Skin of body (tissue), 2 donors: ENCODE data around the gene ANKRD31. TPM values are rescaled to one million over a fixed set of nuclear protein-coding genes. Genes with fewer than 3 reads are reported as not detected.

Experiments
- DNase-seq: peaks from one replicate; lab custom pipeline; 2025; lab: John Stamatoyannopoulos, UW
- total RNA-seq: library from RNA; depleted of rRNA; stranded (reverse); fragments of >200 nt; gene quantifications from one replicate; pipeline ENCODE4 v1.2.3, GENCODE V29; 2014

ANKRD31 gene
- total RNA-seq, 1 donor from 2014 or later: 0.30 TPM

DNA sequence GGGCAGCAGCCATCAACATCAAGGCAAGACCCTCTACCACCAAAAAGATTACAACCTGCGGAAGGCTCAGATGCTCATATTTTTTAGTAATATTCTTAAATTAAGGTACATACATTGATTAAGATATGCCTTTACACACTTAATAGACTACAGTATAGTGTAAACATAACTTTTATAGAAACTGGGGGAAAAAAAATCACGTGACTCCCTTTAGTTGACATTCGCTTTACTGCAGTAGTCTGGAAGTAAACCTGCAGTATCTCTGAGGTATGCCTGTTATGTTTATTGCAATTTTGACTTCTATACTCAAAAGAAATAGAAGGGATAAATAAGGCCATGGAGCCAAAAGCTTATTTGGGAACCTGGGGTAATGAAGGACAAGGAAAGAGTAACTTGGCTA is 169.2 kb downstream of the ANKRD31 start:
- DNase-seq: no peak

DNA sequence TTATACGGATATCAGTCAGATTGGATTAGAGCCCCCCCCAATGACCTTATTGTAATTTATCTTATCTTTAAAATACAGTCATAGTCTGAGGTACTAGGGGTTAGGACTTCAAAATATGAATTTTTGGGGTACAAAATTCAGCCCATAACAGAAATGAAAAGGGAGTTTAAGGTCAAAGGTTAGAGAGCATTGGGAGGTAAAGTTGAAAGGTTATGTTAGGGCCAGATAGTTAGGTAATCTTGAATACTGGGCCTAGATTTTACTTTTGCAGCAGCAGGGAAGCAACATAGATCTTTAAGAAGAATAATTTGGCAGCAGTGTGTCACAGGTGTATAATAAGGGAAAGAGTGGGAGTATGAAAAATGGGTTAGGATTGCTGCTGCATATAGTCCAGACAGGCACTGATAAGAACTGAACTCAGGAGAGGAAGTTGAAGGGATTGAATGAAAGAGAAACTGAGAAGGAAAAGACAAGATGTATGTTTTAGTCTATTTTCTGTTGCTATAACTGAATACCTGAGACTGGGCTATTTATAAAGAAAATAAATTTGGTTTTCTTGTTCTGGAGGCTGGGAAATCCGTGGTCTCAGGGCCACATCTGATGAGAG is 173.7 kb downstream of the ANKRD31 start:
- no peak for DNase-seq

DNA sequence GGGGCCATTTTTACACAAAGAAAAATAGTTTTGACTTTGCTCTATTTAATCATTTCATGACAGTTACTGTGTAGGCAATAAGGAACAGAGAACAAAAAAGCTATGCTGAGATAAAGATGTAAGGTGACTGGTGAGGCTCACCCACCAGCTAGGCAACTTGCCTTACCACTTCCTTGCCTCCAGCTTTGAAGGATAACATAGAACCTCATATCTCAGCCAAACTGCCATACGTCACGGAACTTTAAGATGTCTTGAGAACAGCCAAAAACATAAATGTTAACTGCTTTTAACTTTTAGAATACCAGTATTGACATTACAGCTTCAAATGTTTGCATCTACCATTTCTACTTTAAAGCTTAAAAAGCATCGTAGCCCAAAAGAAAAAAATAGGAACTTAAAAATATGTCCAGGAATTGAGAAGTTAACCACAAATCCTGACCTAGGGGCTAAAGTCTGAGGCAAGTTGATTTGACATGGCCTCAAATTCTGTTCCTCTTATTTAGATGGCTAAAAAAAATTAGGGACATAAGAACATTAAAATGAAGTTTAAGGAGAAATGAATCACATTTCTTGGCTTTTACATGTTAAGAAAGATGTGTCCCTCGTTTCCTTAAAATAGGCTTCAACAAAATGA is 176.6 kb downstream of the ANKRD31 start:
- no peak for DNase-seq

DNA sequence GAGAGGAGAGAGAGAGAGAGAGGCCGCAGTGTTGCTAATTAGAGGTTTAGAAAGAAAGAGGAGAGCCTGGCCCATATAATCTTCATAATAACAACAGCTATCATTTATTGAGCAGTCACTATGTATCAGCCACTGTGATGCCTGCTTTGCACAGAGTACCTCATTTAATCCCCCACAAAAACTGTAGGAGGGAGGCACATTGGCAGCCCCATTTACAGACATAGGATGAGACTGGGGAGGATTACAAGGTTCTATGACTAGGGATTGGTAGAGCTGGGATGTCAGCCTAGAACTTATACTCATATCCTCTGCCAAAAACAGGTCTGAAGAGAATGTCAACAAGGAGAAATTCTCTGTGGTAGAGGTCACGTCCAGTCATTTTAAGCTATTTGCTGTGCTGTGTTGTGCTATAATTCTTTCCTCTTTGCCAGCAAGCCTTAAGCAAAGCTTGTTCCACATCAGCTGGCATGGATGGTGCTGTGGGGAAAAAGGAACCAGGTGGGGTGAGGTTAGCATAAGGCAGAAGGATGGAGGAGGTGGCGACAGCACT is 177.6 kb downstream of the ANKRD31 start:
- no peak for DNase-seq

DNA sequence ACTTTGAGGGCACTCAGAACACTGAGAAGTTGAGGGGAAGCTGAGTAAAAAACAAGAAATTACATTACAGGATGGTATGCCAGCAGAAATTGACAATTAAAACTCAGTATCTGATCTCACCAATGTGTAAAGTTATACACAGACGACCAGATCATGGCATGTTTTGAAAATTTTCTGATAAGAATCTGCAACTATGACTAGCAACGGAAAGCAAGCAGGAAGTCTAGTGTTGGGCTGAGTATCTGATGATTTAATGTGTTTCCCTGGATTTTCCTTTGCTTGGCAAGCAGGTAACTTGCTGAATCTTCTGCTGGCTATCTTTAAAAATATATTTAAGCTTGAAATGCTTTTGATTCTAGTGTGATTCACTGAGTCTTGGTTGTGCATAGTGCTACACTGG is 179.1 kb downstream of the ANKRD31 start:
- DNase-seq: no peak

DNA sequence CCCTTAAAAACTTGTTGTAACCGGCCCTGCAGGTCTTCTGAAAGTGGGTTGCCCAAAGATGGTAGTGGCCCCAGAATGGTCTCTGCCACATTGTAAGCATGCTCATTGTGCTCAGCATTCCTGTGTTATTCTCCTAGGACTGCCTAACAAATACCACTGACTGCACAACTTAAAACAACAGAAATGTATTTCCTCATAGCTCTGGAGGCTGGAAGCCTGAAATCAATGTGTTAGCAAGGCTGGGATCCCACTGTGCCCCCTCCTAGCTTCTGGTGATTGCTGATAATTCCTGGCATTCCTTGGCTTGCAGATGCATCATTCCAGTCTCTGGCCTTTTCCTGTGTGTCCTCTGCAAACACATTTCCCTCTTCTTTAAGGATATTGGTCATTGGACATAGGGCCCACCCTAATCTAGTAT is 180.9 kb downstream of the ANKRD31 start:
- no peak for DNase-seq

DNA sequence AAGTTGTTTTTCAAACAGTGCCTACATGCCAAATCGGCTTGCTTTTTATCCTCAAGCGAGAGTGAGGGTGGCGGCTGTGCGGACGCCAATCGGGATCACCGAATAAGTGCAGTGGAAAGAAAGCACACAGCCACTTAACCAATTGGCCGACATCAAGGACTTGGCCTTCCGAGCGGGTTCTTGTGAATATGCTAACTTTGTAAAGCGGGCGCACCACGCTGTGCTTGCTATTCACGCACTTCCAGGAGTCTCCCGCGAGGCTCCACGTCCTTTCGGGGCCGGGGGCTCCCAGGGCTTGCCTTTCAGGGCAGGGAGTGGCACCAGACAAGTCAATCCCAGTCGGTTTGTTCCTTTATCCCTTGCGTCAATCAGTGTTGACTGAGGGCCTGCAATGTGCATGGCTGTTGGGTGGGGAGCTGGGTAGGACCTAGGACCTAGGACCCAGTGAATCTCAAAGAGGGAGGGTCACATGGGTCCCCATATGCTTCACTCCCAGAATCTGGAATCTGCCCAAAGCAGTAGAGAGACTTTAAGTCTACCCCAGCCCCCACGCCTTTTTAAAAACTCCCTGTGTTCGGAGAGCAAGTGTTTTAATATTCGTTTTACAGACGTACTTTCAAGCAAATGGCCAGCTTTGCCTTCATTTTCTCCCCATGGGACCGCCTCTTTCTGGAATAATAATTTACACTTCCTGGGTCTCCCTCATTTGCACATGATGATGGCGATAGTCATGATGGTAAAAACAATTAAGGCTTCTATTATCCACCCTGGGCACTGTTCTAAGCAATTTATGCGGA is 182.3 kb downstream of the ANKRD31 start:
- peak; percentile 69 for DNase-seq

DNA sequence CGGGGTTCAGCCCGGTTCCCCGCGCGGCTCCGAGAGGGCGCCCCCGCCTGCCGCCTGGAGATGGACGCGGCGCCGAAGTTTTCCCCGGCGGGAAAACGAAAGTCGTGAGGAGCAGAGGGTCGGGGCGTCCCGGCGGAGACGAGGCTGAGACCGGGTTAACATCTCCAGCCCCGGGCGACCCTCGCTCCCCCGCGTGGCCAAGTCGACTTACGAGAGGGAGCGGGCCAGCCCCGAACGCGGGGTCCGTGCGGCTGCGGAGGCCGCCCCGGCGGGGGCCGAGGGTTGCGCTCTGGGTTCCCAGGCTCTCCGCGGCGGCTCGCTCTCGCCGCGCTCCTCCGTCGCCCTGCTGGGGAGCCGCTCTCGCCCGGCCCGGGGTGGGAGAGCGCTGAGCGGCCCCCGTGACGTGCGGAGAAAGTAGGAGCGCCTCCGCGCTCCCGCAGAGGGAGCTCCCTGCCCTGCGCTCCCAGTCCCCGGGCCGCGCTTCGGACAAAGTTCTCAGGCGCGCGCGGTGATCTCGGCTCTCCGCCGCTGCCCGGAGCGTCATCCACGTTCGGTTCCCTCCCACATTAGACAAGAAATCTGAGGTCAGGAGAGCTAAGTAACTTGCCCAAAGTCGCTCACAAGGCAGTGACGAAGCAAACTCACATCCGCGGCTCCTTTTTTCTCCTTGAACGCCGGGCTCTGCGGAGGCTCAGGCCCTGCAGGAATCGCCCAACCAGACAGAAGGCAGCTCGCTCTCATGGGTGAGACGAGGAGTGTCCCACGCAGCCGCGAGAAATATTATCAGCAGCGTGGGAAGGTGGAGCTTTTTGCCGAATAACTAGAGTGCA is 183.2 kb downstream of the ANKRD31 start:
- peak; percentile 69 for DNase-seq

DNA sequence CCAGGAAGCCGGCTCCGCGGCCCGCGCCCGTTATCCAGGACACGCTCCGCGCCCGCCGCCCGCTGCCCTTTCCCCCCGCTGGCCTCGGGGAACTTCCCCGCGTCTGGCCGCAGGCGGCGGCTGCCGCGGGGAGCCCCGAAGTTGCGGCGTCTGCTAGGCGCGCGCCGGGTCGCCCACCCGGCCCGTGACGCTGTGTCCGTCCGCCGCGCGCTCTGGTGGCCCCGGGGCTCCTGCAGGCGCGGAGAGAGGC is 183.7 kb downstream of the ANKRD31 start:
- no peak for DNase-seq

DNA sequence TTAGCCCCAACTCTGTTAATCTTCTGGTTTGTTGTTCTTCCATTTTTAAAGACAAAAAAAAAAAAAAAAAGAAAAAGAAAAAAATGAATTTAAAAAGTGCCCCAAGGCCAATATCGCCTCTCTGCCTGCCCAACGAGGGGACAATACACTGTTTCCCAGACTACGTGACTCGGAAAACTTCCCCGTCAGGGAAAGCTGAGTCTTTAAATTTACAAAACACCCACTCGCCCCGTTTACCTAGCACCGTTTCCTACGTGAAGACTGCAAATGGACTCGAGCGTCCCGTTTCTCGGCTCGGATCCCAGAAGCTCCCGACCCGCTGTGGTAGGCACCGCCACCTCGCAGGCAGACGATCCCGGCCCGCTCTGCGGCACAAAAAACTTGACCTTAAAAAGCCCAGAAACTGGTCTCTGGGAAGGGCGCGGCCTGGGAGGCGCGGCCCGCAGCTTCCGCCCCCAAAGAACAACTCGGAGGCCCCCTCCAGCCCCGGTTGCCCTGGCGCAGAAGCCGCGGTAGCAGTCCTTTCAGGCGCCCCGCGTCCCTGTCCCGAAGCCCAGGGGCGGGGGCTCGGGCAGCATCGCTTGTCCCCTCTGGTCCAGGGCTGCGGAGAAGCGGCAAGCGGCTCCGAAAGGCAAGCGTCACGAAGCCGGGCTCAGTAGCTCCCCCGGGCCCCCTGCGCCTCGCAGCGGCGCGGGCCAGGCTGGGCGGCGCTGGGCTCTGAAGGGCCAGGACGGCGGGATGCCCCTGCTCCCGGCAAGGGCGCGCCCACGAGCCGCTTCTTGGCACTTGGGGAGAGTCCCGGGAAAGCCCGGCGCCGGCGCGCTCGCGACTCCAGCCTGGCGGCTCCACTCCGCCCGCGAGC is 184.3 kb downstream of the ANKRD31 start, which contains the start of gene GCNT4:
TSS of gene GCNT4 (minus strand) at position 367 of the 862 bp plus-strand sequence. CDS start 22,521 bp downstream, outside the sequence.
- DNase-seq: no peak

DNA sequence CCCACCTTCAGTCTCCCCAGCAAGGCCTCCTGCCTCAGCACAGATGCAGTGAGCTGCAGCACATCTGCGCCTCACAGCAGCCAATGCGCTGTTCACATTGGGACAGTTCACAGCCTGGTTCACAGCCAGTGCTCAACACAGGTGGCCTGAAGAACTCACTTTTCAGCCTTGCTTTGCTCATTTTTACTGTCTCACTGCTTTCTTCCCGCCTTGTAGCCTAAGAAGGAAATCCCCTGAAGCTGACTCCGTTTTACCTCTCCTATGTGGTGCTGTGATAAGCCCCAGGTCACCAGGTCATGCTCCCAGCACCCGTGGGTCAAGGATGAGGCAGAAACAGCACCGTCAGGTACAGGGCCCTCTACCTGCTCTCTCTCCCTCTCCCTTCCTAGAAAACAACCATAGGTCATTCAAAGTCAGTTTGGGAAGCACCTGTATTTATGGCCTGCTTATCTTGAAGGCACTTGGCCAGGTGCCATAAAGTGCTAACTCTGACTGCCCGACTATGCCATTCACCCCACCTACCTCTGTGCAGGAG is 185.4 kb downstream of the ANKRD31 start:
- DNase-seq: no peak

DNA sequence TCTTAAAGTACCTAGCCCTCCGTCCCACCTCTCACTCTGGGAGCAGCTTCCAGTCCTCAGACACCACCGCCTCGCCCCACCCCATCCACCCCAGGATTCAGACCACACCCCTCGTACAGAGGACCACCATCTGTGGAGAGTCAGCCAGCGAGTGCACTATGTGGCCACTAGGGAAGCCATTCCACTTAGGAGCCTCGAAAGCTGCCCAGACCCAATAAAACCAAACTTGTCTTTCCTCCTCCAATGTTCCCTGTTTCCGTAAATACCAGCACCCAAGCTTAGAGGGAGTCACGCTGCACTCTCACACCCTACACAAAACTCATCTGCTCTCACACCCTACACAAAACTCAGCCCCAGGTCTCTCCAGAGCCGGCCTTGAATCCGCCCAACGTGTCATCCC is 186.3 kb downstream of the ANKRD31 start:
- DNase-seq: no peak

DNA sequence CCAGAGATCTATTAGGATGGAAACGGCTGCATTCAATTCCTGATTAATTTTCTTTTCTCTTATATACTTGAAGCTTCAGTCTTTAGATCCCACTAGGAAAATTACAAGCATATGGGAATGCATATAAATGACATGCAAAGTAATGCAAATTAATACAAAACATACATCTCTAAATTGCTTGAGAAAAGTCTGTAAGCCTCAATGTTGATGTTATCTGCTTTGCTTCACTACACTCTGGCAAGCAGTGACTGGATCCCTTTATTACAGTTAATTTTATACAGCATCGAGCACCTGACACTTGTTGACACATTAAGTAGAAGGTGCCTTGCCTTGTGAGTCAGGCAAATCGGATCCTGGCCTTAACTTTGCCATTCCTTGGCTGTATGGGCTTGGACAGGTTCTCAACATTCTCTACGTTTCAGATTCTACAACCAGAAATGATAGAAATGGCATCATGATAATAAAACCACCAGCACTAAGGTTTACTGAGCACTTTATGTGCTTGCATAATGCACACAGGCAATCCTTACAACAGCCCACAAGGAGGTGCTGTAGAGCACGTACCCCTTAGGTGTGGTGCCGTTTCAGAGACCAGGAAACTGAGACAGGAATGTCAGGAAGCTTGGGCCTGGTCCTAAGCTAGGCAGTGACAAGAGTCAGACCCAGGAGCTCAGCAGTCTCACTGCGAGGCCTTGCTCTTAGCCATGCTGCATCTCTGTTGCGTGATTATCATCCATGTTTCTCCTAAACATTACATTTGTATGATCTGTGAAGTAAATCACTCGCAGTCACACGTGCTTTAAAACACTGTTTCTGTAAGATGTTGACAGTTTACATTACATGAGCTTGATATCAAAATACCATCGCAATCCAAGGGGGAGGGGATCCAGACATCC is 187.0 kb downstream of the ANKRD31 start:
- peak; percentile 62 for DNase-seq

DNA sequence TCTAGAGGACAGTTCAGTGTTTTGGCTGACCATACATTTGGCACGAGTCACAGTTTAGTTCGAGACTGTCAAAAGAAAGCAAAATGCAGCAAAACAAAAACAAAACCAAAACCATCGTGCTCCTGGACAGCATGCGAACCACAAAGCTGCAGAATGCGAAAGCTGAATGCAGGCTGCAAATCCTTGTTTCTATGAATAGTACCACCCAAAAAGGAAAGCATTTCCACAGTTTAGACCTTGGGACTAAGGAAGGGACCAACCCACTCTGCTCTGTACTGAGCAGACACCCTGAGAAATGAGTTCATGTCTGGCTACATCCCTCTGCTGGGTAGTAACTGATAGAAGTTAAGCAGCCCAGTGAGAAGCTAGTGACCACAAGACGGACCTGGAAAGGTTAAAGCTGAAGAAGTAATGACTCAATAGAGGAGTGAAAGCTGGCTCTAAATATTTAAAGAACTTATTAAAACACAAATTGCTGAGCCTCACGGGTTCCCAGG is 188.2 kb downstream of the ANKRD31 start:
- DNase-seq: peak; percentile 23

DNA sequence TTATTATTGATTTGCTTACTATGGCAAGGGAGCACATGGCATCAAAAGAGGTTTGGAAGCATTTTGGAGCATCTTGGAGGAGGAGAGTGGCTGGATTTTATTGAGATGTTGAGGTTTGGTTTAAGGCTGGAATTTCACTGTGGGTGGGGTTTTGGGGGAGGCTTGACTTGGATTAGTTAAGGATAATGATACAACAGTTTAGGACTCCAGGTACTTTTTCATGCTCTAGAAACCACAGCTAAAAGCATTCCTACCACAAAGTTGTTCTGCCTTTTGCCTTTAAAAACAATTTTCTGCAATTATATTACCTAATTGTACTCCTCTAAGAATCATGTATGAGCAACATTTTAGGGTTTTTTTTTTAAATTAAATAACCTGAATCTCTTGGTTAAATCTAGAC is 189.3 kb downstream of the ANKRD31 start:
- no peak for DNase-seq

DNA sequence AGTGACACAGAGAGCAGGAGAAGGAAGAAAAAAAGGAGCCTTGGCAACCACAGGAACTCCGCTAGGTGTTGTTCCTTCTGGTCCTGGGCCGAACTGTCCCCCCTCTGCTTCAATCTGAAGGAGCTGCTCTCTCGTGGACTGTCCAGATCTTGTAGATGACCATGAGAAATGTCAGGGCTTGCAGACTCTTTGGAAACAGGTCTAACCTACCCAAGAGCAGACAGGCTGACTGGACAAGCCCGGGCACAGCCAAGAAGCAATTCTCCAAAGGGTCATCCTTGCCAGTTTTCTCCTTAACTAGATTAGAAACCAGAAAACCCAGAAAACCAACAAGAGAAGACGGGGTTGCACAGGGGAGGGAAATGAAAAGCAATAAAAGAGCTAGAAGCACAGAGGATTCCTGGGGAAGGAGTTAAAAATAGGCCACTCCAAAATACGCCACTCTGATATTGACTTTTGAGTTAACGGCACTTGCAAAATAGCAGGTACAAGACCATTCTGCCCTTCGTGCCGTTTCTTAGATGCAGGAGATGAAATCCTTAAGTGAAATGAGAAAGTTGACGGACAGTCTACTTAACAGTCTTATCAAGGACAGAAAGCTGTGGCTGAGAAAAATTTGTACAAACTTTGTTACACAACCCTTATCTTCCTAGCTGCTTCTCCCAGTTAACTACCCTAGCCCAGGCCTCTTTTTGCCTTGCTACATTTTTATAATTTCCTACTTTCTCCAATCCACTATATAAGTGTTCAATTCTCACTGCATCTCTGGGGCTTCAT is 190.1 kb downstream of the ANKRD31 start:
- DNase-seq: no peak

DNA sequence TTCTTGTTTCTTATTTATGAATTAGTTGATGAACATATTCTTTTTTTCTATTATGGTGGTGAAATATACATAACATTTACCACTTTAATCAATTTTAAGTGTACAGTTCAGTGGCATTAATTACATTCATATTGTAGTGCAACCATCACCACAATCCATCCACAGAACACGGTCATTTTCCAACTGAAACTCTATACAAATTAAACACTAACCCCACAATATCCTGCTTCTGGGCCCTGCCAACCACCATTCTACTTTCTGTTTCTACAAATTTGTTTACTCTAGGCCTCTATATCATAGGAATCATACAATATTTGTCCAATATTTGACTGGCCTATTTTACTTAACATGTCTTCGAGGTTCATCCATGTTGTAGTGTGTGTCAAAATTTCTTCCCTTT is 191.6 kb downstream of the ANKRD31 start:
- DNase-seq: no peak

DNA sequence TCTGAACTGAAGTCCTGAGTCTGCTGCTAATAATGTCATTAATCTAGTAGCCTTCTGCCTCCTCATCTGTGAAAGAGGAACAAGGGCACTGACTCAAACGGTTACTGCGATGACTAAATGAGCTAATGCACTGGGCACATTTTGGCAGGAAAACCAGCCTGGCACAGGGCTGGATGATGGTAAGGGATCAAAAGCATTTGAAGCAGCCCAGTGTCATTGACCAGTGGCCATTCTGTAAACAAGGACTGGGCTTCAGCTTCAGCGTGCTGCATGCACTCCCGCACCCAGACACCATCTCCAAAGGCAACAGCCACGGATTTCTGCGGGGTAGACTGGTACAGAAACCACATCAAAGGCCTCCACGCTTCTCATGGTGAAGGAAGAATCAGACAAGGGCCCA is 192.3 kb downstream of the ANKRD31 start:
- no peak for DNase-seq
